GM23338 (cell line): Measurements from ENCODE around the gene UNKL. TPM values are rescaled to one million over a fixed set of nuclear protein-coding genes. Genes with fewer than 3 reads are reported as not detected.

Source experiments
- ATAC-seq: fragments of 200-7000 bp; cut with Tn5 transposase; 3 replicates; pipeline ENCODE4 v1.9.1; 2020
- DNase-seq: peaks from one replicate; pipeline ENCODE4 v3.0.0-alpha.2; 2015; ENCODE audit warnings: low spot score
- H2AFZ ChIP-seq: fragments of 200-600 bp; sonication (generic); 2 replicates; pipeline ENCODE4 v1.8.0; 2016; ENCODE audit warnings: antibody characterized with exemption, mild to moderate bottlenecking, moderate library complexity
- H3F3A ChIP-seq: fragments of 200-600 bp; sonication (generic); replicated peaks from 2 replicates; pipeline ENCODE4 v1.8.0; 2017; ENCODE audit warnings: antibody characterized with exemption, mixed run types, low read depth
- H3K27ac ChIP-seq: fragments of 200-600 bp; sonication (generic); 2 replicates; pipeline ENCODE4 v1.6.1; 2016; ENCODE audit warnings: low read depth
- H3K27me3 ChIP-seq: fragments of 200-600 bp; sonication (generic); 2 replicates; pipeline ENCODE4 v1.8.0; 2016; ENCODE audit warnings: mild to moderate bottlenecking, mixed run types, moderate library complexity; ENCODE audit not compliant: insufficient read depth
- H3K36me3 ChIP-seq: fragments of 200-600 bp; sonication (generic); 2 replicates; pipeline ENCODE4 v1.8.0; 2016; ENCODE audit warnings: mild to moderate bottlenecking; ENCODE audit not compliant: insufficient read depth
- H3K4me1 ChIP-seq: fragments of 200-600 bp; sonication (generic); 2 replicates; pipeline ENCODE4 v1.8.0; 2016; ENCODE audit warnings: mild to moderate bottlenecking, moderate library complexity; ENCODE audit not compliant: insufficient read depth
- H3K4me2 ChIP-seq: fragments of 200-600 bp; sonication (generic); 2 replicates; pipeline ENCODE4 v1.7.1; 2017; ENCODE audit warnings: mixed run types
- H3K4me3 ChIP-seq: fragments of 200-600 bp; sonication (generic); 2 replicates; pipeline ENCODE4 v1.6.1; 2016; ENCODE audit warnings: mixed run types
- H3K79me2 ChIP-seq: fragments of 200-600 bp; sonication (generic); replicated peaks from 2 replicates; pipeline ENCODE4 v1.8.0; 2017; ENCODE audit warnings: mild to moderate bottlenecking; ENCODE audit not compliant: insufficient read depth
- H3K9me2 ChIP-seq: fragments of 200-600 bp; sonication (generic); 2 replicates; pipeline ENCODE4 v1.8.0; 2017; ENCODE audit not compliant: insufficient read depth
- H4K20me1 ChIP-seq: fragments of 200-600 bp; sonication (generic); replicated peaks from 2 replicates; pipeline ENCODE4 v1.8.0; 2017; ENCODE audit warnings: mild to moderate bottlenecking; ENCODE audit not compliant: insufficient read depth
- H3K27ac Mint-ChIP-seq: 2 replicates; pipeline ENCODE4 v1.8.0; 2020; ENCODE audit warnings: inconsistent platforms, mild to moderate bottlenecking, moderate library complexity, mixed read lengths
- H3K27me3 Mint-ChIP-seq: 3 replicates; pipeline ENCODE4 v1.8.0; 2022; ENCODE audit warnings: low read depth, mild to moderate bottlenecking, moderate library complexity, mixed read lengths, inconsistent platforms; ENCODE audit not compliant: insufficient read depth, poor library complexity
- H3K36me3 Mint-ChIP-seq: 3 replicates; pipeline ENCODE4 v1.8.0; 2021; ENCODE audit warnings: low read depth, mild to moderate bottlenecking, inconsistent platforms, moderate library complexity, mixed read lengths
- H3K4me1 Mint-ChIP-seq: 3 replicates; pipeline ENCODE4 v1.8.0; 2020; ENCODE audit warnings: mild to moderate bottlenecking, inconsistent platforms, mixed read lengths
- H3K4me3 Mint-ChIP-seq: 3 replicates; pipeline ENCODE4 v1.8.0; 2021; ENCODE audit warnings: moderate library complexity, mild to moderate bottlenecking, inconsistent platforms, mixed read lengths
- H3K9me3 Mint-ChIP-seq: 3 replicates; pipeline ENCODE4 v1.8.0; 2020; ENCODE audit warnings: moderate library complexity, mild to moderate bottlenecking, inconsistent platforms, mixed read lengths
- NANOG ChIP-seq: IDR thresholded peaks from 2 replicates; pipeline ENCODE4 v1.6.1; 2016; ENCODE audit warnings: antibody characterized with exemption, borderline replicate concordance
- REST ChIP-seq: IDR thresholded peaks from one replicate; pipeline ENCODE4 v1.6.1; 2018; ENCODE audit warnings: antibody characterized with exemption; ENCODE audit not compliant: unreplicated experiment
- STAT1 ChIP-seq: IDR thresholded peaks from one replicate; pipeline ENCODE4 v1.6.1; 2016; ENCODE audit warnings: antibody characterized with exemption; ENCODE audit not compliant: unreplicated experiment
- ZNF331 ChIP-seq: fragments of 250-450 bp; sonication (Bioruptor Pico); IDR thresholded peaks from 2 replicates; pipeline ENCODE4 v1.5.0; 2020; ENCODE audit warnings: low read depth, mild to moderate bottlenecking, moderate library complexity
- ZNF462 ChIP-seq: fragments of 250-450 bp; sonication (Bioruptor Pico); IDR thresholded peaks from 2 replicates; pipeline ENCODE4 v1.5.0; 2020; ENCODE audit warnings: mild to moderate bottlenecking, moderate library complexity
- polyA plus RNA-seq: library from polyadenylated mRNA; unstranded; fragments of >200 nt; fragmentation: Nextera tagmentation; extraction: Ambion mirVana; gene quantifications from 2 replicates; pipeline ENCODE4 v1.2.1, GENCODE V29; 2016
- total RNA-seq: library from RNA; depleted of rRNA; stranded (reverse); fragments of >200 nt; shearing (Covaris generic); gene quantifications from 2 replicates; pipeline ENCODE4 v1.2.3, GENCODE V29; 2014
- TF ChIP-seq, protein P1 (sequence below): IDR thresholded peaks from 2 replicates; pipeline ENCODE4 v1.6.1; 2016; ENCODE audit warnings: antibody characterized with exemption
- TF ChIP-seq, protein P2 (sequence below), 2 experiments: fragments of 200-600 bp in 1 of 2; sonication (generic) in 1 of 2; conservative IDR thresholded peaks; 2 replicates each; pipeline versions ENCODE4 v1.5.1 to v1.6.1; 2016 to 2017; ENCODE audit warnings: antibody characterized with exemption in 2 of 2, low read depth in 2 of 2, mild to moderate bottlenecking in 2 of 2, moderate library complexity in 1 of 2

UNKL gene
- total and polyA plus RNA-seq, 2 experiments from 2014 or later, result 16.7 to 28.7 TPM

DNA sequence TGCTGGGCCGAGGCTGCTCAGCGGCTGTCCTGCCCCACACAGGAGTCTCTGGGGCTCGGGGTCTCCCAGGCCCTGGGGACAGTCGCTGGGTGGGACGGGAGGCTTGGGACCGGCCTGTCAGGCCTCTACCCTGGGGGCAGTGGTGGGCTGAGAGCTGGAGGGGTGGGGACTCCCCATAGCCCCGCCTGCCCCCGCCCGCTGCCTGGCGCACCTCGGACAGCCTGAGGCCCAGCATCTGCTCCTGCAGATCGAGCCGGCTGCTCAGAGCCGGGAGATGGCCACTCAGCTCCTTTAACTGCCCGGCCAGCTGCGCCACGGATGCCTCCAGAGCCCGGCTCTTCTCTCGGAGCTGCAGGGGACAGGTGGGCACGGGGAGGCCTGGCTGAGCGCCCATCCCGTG, 23.1 kb upstream of the UNKL start (continued):
- no peak for TF ChIP-seq ZNF462 (CRISPR knock-in tag)
- no peak for TF ChIP-seq STAT1

DNA sequence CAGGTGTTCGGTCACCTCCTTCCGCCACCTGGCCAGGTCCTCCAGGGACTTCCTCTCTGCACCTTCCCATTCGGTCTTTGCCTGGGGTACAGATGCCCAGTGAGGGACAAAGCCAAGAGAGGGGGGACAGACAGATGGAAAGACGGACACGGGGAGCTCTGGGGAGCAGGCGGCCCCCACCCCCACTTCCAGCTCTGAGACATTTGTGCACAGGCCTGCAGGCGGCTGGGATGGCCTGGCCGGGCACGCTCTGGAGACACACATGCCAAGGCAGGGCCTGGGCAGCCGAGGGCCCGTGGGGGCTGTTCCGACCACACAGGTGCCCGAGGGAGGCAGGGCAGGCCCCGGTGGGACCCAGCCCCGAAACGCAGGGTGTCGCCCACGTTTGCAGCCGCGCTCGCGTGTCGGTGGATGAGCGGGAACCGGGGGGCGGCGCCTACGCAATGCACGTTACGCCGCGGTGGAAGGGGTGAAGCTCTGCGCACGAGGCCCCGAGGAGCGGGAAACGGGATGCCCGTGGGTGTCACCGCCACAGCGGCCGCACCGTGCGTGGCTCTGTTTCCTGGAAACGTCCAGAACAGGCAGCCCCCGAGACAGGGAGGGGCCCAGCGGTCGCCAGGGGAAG, 22.3 kb upstream of the UNKL start:
- H3K4me2 ChIP-seq, result no peak overlapping the region
- peaks cover 7% of the 10 kb centered on the region for H3K27me3 Mint-ChIP-seq
- H3K27ac Mint-ChIP-seq, result no peak overlapping the region
- H3K4me1 ChIP-seq, result no peaks in the 10 kb centered on the region
- H3K79me2 ChIP-seq, result no peaks in the 10 kb centered on the region
- H3K9me2 ChIP-seq, result no peaks in the 10 kb centered on the region
- H3K27ac ChIP-seq, result no peak overlapping the region
- H3K4me3 ChIP-seq, result no peak overlapping the region
- H3K4me3 Mint-ChIP-seq, result no peak overlapping the region
- ATAC-seq (no peak), DNase-seq (no peak)
- H3K4me1 Mint-ChIP-seq, result no peaks in the 10 kb centered on the region
- H3F3A ChIP-seq, result no peaks in the 10 kb centered on the region
- peak overlapping the region; percentile 18; the same call in 1 of the 2 replicates for H2AFZ ChIP-seq
- H3K9me3 Mint-ChIP-seq, result no peaks in the 10 kb centered on the region; the same call in 2 of the 3 replicates
- no peaks in the 10 kb centered on the region for H3K36me3 ChIP-seq
- no peaks in the 10 kb centered on the region for H4K20me1 ChIP-seq
- H3K36me3 Mint-ChIP-seq, result no peaks in the 10 kb centered on the region
- H3K27me3 ChIP-seq, result no peaks in the 10 kb centered on the region
- TF ChIP-seq, protein P1, sequence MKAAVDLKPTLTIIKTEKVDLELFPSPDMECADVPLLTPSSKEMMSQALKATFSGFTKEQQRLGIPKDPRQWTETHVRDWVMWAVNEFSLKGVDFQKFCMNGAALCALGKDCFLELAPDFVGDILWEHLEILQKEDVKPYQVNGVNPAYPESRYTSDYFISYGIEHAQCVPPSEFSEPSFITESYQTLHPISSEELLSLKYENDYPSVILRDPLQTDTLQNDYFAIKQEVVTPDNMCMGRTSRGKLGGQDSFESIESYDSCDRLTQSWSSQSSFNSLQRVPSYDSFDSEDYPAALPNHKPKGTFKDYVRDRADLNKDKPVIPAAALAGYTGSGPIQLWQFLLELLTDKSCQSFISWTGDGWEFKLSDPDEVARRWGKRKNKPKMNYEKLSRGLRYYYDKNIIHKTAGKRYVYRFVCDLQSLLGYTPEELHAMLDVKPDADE, result no peak
- no peak for TF ChIP-seq REST
- TF ChIP-seq ZNF331 (CRISPR knock-in tag), result no peak
- TF ChIP-seq NANOG, result no peak
- TF ChIP-seq, protein P2, sequence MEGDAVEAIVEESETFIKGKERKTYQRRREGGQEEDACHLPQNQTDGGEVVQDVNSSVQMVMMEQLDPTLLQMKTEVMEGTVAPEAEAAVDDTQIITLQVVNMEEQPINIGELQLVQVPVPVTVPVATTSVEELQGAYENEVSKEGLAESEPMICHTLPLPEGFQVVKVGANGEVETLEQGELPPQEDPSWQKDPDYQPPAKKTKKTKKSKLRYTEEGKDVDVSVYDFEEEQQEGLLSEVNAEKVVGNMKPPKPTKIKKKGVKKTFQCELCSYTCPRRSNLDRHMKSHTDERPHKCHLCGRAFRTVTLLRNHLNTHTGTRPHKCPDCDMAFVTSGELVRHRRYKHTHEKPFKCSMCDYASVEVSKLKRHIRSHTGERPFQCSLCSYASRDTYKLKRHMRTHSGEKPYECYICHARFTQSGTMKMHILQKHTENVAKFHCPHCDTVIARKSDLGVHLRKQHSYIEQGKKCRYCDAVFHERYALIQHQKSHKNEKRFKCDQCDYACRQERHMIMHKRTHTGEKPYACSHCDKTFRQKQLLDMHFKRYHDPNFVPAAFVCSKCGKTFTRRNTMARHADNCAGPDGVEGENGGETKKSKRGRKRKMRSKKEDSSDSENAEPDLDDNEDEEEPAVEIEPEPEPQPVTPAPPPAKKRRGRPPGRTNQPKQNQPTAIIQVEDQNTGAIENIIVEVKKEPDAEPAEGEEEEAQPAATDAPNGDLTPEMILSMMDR (conservative IDR thresholded peaks at IDR 0.05; ENCODE audit: low read depth in 2 of 2), result no peak
